SK-N-SH (cell line): ENCODE data around the gene PAM.

Experiments
- EP300 ChIP-seq, 2 experiments: IDR thresholded peaks; 2 replicates each; pipeline versions ENCODE4 v1.4.0 to v1.6.1; 2012; ENCODE audit warnings: borderline replicate concordance in 1 of 2, low read depth in 1 of 2, low read length in 1 of 2
- FOXM1 ChIP-seq: IDR thresholded peaks from 2 replicates; pipeline ENCODE4 v1.4.0; 2012; ENCODE audit warnings: low read depth, mild to moderate bottlenecking
- POLR2AphosphoS5 ChIP-seq: IDR thresholded peaks from 2 replicates; pipeline ENCODE4 v1.6.1; 2012; ENCODE audit warnings: low read depth, low read length
- RAD21 ChIP-seq: IDR thresholded peaks from 2 replicates; pipeline ENCODE4 v1.6.1; 2012; ENCODE audit warnings: mild to moderate bottlenecking, low read length
- RXRA ChIP-seq: IDR thresholded peaks from 2 replicates; pipeline ENCODE4 v1.4.0; 2012; ENCODE audit warnings: low read depth, mild to moderate bottlenecking, borderline replicate concordance
- SMC3 ChIP-seq: IDR thresholded peaks from 2 replicates; pipeline ENCODE4 v1.6.1; 2012; ENCODE audit warnings: low read depth, low read length, improper control_type of control experiment
- TEAD4 ChIP-seq: IDR thresholded peaks from 2 replicates; pipeline ENCODE4 v1.4.0; 2012; ENCODE audit warnings: mild to moderate bottlenecking, borderline replicate concordance; ENCODE audit not compliant: insufficient read depth
- YY1 ChIP-seq: IDR thresholded peaks from 2 replicates; pipeline ENCODE4 v1.4.0; 2012; ENCODE audit warnings: low read depth, mild to moderate bottlenecking
- TF ChIP-seq, protein P1 (sequence below): fragments of 200-600 bp; sonication (generic); IDR thresholded peaks from 2 replicates; pipeline ENCODE4 v1.6.1; 2017; ENCODE audit warnings: antibody characterized with exemption, mild to moderate bottlenecking, moderate library complexity
- TF ChIP-seq, protein P2 (sequence below): IDR thresholded peaks from 2 replicates; pipeline ENCODE4 v1.4.0; 2012; ENCODE audit warnings: low read depth
- TF ChIP-seq, protein P3 (sequence below): IDR thresholded peaks from 2 replicates; pipeline ENCODE4 v1.6.1; 2012; ENCODE audit warnings: mild to moderate bottlenecking, low read depth, low read length, moderate library complexity
- TF ChIP-seq, protein P4 (sequence below): IDR thresholded peaks from 2 replicates; pipeline ENCODE4 v1.4.0; 2012; ENCODE audit warnings: low read depth, borderline replicate concordance

DNA sequence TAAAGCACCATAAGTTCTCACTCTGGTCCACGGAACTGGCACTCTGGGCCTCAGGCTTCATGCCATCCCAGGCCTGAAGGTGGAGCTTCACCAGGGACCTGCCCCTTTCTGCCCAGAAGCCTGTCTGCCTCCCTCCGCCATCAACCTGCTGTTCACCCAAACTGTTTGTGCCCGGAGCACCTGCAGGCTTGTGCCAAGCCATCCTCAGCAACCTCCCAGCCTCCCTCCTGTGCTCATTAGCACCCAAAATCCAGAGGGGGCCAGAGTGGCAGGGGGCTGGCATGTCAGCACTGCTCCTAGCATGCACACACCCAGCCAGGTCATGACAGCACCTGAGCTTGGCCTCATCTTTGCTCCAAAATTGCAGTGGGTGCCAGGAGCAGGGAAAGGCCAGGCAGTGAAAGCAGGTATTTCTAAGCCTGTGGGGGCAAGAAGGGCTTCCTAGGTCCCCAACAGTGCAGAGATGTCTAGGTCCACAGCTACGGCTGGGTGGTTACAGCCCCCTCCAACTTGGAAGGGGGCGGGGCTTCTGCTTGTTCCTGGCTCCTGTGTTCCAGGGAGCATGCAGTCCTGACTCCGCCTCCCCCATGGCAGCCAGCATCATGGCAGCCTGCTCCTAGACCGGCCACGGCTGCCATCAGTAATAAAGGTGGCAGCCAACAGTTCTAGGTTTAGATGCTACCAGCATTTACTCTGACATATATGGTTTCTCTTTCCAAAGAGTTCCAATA lies 279.7 kb downstream of the PAM start:
- TF ChIP-seq, protein P1, sequence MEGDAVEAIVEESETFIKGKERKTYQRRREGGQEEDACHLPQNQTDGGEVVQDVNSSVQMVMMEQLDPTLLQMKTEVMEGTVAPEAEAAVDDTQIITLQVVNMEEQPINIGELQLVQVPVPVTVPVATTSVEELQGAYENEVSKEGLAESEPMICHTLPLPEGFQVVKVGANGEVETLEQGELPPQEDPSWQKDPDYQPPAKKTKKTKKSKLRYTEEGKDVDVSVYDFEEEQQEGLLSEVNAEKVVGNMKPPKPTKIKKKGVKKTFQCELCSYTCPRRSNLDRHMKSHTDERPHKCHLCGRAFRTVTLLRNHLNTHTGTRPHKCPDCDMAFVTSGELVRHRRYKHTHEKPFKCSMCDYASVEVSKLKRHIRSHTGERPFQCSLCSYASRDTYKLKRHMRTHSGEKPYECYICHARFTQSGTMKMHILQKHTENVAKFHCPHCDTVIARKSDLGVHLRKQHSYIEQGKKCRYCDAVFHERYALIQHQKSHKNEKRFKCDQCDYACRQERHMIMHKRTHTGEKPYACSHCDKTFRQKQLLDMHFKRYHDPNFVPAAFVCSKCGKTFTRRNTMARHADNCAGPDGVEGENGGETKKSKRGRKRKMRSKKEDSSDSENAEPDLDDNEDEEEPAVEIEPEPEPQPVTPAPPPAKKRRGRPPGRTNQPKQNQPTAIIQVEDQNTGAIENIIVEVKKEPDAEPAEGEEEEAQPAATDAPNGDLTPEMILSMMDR, result no peak
- TF ChIP-seq POLR2AphosphoS5, result 0 out of 2 replicates have a peak, but pooled peaks have one; percentile 2
- TF ChIP-seq SMC3, result no peak
- TF ChIP-seq YY1, result no peak
- TF ChIP-seq EP300 (IDR thresholded peaks at IDR 0.05; ENCODE audit: borderline replicate concordance in 1 of 2, low read depth in 1 of 2, low read length in 1 of 2), result no peak
- no peak for TF ChIP-seq RAD21
- TF ChIP-seq FOXM1, result no peak
- no peak for TF ChIP-seq TEAD4
- TF ChIP-seq, protein P2, sequence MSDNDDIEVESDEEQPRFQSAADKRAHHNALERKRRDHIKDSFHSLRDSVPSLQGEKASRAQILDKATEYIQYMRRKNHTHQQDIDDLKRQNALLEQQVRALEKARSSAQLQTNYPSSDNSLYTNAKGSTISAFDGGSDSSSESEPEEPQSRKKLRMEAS, result no peak
- no peak for TF ChIP-seq RXRA
- TF ChIP-seq, protein P3, sequence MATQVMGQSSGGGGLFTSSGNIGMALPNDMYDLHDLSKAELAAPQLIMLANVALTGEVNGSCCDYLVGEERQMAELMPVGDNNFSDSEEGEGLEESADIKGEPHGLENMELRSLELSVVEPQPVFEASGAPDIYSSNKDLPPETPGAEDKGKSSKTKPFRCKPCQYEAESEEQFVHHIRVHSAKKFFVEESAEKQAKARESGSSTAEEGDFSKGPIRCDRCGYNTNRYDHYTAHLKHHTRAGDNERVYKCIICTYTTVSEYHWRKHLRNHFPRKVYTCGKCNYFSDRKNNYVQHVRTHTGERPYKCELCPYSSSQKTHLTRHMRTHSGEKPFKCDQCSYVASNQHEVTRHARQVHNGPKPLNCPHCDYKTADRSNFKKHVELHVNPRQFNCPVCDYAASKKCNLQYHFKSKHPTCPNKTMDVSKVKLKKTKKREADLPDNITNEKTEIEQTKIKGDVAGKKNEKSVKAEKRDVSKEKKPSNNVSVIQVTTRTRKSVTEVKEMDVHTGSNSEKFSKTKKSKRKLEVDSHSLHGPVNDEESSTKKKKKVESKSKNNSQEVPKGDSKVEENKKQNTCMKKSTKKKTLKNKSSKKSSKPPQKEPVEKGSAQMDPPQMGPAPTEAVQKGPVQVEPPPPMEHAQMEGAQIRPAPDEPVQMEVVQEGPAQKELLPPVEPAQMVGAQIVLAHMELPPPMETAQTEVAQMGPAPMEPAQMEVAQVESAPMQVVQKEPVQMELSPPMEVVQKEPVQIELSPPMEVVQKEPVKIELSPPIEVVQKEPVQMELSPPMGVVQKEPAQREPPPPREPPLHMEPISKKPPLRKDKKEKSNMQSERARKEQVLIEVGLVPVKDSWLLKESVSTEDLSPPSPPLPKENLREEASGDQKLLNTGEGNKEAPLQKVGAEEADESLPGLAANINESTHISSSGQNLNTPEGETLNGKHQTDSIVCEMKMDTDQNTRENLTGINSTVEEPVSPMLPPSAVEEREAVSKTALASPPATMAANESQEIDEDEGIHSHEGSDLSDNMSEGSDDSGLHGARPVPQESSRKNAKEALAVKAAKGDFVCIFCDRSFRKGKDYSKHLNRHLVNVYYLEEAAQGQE, result no peak
- TF ChIP-seq, protein P4, sequence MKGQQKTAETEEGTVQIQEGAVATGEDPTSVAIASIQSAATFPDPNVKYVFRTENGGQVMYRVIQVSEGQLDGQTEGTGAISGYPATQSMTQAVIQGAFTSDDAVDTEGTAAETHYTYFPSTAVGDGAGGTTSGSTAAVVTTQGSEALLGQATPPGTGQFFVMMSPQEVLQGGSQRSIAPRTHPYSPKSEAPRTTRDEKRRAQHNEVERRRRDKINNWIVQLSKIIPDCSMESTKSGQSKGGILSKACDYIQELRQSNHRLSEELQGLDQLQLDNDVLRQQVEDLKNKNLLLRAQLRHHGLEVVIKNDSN, result no peak
